HG03469 (cell line): Measurements from ENCODE around the gene UNC93B1.

ENCODE experiments used
- ATAC-seq: cut with Tn5 transposase; IDR thresholded peaks from one replicate; pipeline ENCODE4 v1.9.1; 2021; ENCODE audit warnings: mild to moderate bottlenecking, moderate library complexity, moderate number of reproducible peaks; ENCODE audit not compliant: unreplicated experiment

The UNC93B1 gene

GRCh38 chr11:68024508-68024907, 20.6 kb upstream of the UNC93B1 start:
- ATAC-seq: no peak

DNA sequence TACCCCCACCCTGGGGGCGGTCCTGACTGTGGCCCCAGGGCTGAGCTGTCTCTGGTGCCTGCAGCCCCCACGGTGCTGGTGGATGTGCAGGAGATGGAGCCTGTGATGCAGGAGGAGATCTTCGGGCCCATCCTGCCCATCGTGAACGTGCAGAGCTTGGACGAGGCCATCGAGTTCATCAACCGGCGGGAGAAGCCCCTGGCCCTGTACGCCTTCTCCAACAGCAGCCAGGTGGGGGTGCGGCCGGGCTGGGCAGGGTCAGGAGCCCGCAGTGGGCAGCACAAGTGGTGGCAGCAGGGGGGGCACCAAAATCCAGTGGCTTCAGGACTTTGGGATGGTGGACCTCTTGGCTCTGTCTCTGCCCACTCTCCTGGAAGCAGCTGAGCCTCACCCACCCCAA, 18.6 kb upstream of the UNC93B1 start:
- no peak for ATAC-seq

GRCh38 chr11:68021167-68021787, 17.4 kb upstream of the UNC93B1 start:
- ATAC-seq: no peak

- no peak for ATAC-seq
These were observed 16.7 kb upstream of the UNC93B1 start for GRCh38 chr11:68020575-68020974.

- ATAC-seq: no peak
These were observed 15.6 kb upstream of the UNC93B1 start for GRCh38 chr11:68019486-68019885.

GRCh38 chr11:68018730-68019190, 14.9 kb upstream of the UNC93B1 start:
- no peak for ATAC-seq

DNA sequence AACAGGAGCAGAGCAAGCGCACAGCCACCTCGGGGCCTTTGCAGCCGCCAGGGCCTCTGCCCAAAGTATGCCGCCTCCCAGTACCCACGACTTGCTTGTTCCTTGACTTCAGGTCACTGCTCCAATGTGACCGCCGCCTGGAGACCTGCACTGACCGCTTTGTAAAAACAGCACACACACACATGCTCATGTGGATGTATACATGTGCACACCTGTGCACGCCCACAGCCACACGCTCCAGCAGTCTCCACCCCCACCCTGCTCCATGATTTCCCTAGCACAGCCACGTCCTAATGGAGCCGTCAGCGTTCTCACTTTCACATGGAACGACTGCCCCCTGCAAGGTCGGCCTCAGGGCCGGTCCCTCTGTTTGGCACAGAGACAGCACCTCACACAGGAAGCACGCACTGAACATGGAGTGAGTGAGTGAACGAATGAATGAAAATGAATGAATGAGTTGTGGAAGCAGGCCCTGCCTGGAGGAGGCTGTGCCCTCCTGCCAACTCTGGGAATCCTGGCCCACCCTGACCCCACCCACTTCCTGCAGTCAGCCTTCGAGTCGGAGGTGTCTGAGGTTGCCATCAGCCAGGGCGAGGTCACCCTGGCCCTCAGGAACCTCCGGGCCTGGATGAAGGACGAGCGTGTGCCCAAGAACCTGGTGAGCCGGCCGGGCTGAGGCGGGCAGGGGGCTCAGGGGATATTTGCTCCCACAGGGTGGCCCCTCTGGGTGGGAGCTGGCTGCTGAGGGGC, 14.3 kb upstream of the UNC93B1 start:
- ATAC-seq: no peak

- ATAC-seq: no peak
These were observed 13.3 kb upstream of the UNC93B1 start for GRCh38 chr11:68016904-68017817.

DNA sequence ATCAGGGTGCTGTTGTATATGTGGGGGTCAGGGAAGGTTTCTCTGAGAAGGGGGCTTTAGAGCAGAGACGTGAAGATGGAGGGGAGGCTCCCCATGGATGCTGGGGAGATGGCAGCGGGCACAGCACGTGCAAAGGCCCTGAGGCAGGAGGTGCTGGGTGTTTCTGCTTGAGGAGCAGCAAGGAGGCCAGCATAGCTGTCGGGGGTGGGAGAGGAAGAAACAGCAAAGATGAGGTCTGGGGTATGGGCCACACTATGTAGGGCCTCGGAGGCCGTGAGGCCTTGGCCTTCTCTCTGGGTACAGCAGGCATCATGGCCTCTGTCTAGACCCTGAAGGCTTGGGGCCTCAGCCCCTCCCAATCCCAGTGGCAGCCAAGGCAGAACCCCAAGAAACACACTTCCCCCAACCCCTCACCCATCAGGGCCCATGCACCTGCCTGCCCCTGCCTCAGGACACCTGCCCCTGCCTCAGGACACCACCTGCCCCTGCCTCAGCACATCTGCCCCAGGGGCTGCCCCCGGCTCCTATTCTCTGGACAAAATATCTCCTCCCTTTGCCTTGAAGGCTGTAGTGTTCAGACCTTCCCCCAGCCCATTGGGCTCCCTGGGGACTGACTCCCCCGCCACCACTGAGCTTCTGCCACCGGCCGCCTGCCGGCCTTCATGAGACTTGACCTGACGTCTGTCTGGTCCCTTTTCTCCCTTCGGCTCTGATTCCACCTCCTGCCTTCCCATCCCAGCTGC, 12.4 kb upstream of the UNC93B1 start:
- no peak for ATAC-seq

DNA sequence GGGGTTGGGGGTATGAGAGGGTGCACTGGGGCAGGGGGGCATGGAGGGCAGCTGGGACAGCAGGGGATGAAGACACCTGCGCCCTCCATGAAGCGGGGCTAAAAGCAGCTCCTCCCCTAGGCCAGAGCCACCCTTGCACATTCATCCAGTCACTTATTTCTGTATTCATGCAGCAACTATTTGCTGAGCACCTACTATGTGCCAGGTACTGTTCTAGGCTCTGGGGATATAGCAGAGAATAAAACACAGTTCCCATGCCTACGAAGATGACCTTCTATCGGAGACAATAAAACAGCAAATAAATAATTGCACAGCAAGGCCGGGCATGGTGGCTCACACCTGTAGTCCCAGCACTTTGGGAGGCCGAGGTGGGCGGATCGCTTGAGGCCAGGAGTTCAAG, 11.6 kb upstream of the UNC93B1 start:
- no peak for ATAC-seq

DNA sequence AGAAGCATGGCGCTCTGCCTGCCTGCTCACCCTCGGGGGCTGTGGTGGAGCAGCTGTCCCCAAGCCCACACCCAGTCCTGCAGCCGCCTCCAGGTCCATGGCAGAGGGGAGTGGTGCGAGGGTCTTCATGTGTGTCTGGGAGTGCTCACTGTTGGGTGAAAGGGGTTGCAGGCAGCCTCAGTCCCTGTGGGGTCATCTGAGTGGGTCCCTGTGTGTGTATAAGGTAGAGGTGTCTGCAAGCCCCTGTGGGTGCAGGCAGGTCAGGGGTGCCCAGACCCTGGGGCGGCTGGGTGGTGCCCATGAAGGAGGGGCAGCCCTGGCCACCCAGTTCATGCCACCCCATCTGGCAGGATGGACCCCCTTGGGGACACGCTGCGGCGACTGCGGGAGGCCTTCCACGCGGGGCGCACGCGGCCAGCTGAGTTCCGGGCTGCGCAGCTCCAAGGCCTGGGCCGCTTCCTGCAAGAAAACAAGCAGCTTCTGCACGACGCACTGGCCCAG, 11.1 kb upstream of the UNC93B1 start:
- no peak for ATAC-seq

DNA sequence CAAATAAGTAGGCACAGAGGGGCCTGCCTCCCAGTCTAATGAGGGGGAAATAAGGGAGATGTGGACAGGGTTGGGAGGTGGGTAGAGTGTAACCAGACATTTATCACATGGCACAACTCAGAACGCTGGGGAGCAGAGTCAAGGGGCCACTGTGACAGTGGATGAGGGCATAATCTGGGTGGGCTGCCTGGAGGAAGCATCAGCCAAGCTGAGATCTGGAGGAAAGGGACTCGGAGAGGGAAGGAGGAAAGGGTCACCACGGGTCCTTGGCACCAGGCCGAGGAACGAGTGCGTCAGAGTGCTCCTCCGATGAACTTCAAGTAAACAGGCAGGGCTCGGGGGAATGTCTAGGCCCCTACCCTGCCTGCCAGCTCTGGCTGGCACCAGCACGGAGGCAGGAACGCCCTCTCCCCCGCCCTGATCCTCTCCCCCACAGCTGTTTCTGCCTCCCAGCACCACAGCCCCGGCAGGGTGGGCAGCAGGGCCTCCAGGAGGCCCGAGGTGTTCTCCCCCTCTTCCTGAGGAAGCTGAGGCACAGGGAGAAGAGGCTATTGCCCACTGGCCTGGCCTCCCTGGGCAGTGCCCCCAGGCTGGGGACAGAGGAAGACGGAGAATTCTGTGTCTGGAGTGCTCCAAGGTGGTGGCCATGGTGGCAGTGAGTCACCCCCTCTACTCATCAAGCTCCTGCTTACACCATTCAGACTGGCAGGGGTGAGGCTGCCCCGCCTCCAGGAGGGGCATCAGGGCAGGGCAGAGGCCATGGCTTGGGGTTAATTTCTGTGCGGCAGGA, 10.5 kb upstream of the UNC93B1 start:
- no peak for ATAC-seq

GRCh38 chr11:68013611-68014156, 9.8 kb upstream of the UNC93B1 start:
- no peak for ATAC-seq

DNA sequence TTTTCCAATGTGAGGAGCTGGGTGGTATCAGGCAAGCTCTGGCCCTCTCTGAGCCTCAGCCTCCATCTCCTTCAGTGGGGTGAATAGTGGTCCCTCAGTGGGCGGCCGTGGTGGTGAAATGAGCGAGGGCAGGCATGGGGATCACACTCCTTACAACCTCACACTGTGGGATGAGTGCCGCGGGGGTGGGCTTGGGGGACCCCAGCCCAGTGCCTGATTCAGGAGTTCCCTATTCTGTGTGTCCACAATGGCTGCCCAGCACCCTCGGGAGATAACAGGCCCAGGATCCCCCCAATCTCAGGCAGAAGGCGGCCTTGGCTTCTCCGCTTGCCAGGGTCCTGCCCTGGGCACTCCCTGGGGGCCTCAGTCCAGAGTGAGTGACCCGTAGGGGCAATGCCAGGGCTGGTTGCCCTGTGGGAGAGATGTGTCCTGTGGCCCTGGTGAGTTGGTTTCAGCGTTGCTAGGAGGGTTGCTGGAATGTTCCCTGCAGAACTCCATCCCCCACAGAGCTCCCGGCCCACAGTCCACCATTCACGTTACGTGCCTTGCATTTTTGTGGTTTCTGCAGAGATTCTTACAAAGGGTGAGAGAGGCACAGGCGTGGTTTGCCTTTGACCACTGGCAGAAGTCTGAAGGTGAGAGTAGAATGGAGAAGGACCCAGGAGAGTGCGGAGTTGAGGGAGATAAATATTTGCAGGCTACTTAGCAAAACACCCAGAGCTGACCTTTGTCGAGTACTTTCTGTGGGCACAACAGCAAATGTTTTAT, 9.1 kb upstream of the UNC93B1 start:
- no peak for ATAC-seq

- no peak for ATAC-seq
These were observed 8.3 kb upstream of the UNC93B1 start for GRCh38 chr11:68012044-68012842.

GRCh38 chr11:68011051-68011943, 7.4 kb upstream of the UNC93B1 start:
- no peak for ATAC-seq
